Subcutaneous adipose tissue (tissue), 4 donors: ENCODE measurements around the gene NR6A1. TPM values are rescaled to one million over a fixed set of nuclear protein-coding genes. Genes with fewer than 3 reads are reported as not detected.

Source experiments
- total RNA-seq, 4 donors: library from RNA; depleted of rRNA; stranded (reverse); fragments of >200 nt; gene quantifications; one replicate each; pipeline ENCODE4 v1.1.0, GENCODE V29; 2016
- TF ChIP-seq, protein P1 (sequence below): fragments of 450-650 bp; IDR thresholded peaks from one replicate; pipeline ENCODE4 v1.5.1; 2016; ENCODE audit warnings: low read depth, mild to moderate bottlenecking, control low read depth, antibody characterized with exemption, moderate library complexity

Gene NR6A1
- total RNA-seq, 4 donors from 2014 or later: 0.65 to 4.4 (median 1.6) TPM

DNA sequence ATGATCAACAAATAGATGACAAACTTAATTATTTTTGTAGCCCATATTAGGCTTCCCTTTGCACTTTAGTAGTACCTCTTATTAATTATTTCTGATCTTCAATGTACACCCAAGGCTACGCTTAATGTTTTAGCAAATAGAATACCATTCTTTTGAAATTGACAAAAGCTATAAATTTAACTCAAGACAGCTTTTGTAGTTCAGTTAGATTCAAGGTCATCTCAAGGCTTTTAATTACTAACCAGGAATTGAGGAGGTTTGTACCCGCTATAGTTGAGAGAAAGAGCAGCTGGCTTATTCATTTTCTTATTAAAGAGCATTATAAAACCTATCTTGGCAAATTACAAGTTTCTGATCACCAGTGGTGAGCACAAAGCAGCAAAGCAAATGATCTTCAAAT is 15.1 kb downstream of the NR6A1 start:
- TF ChIP-seq, protein P1, sequence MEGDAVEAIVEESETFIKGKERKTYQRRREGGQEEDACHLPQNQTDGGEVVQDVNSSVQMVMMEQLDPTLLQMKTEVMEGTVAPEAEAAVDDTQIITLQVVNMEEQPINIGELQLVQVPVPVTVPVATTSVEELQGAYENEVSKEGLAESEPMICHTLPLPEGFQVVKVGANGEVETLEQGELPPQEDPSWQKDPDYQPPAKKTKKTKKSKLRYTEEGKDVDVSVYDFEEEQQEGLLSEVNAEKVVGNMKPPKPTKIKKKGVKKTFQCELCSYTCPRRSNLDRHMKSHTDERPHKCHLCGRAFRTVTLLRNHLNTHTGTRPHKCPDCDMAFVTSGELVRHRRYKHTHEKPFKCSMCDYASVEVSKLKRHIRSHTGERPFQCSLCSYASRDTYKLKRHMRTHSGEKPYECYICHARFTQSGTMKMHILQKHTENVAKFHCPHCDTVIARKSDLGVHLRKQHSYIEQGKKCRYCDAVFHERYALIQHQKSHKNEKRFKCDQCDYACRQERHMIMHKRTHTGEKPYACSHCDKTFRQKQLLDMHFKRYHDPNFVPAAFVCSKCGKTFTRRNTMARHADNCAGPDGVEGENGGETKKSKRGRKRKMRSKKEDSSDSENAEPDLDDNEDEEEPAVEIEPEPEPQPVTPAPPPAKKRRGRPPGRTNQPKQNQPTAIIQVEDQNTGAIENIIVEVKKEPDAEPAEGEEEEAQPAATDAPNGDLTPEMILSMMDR: no peak

DNA sequence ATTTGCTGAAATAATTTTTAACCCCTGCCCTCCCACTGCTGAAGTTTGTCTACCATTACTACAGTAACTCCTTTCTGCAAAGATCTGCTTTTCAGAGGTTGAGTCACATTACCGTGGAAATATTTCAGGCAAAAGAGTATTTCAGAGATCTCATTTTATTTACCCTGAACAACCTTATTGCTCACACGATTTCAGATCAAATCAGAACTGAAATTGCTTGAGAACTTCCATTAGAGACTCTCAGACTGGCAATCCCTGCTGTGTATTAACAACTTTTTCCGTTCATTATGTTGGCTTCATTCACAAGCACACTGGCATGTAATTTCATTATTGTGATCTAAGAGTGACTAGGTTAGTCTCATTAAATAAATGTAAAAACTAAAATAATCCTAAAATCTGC is 16.1 kb downstream of the NR6A1 start:
- TF ChIP-seq, protein P1: no peak

DNA sequence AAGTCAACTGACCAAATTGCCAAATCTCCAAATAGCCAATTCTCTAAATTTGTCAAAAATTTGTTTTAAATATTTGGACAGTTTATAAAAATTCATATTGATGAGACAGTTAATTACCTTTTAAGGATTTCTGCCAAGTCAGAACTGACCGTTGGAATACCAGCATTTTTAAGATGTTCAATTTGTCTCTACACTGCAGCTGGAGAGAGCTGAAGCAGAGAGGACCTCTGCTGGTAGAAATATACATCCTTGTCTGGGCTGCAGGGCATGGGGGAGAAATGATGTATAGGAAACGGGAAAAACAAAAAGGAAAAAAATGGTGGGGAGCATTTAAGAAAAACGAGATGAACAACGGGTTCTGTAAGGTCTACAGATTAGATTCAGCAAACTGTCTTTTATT is 16.8 kb downstream of the NR6A1 start:
- TF ChIP-seq, protein P1: no peak

DNA sequence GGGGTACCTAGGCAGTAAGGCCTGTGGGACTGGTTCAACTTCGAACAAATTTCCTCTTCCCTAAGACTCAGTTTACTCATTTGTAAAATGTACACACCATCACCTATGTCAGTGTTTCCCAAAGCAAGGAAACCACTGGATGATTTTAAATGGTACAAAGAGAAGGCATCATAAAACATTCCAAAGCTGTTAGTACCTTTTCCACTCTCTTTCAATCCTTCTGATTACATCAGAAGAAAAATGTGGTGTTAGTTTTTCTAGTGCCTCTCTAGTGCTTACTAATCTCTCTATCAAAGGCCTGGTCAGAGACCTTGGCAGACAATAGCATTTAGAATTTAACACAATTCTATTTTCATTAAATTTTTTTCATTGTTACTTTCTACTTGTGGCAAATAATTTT is 18.1 kb downstream of the NR6A1 start:
- TF ChIP-seq, protein P1: no peak

DNA sequence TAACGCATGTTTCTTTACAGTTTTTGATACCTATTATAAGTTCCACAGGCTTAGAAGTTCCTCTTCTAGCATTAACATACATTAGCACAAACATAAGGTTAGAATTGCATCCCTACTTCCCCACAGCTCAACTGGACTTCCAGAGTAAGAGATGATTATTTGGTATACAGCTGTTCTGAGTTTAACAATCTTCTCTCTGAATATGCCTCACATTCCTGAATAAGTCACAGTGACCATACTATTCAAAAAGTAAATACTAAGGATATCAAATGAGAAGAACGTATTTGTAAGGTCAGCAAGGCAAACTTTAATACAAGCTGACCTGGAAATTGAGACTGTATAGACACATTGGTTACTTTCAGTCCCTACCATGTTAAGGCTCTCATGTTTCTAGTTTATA is 21.3 kb downstream of the NR6A1 start:
- TF ChIP-seq, protein P1: no peak

DNA sequence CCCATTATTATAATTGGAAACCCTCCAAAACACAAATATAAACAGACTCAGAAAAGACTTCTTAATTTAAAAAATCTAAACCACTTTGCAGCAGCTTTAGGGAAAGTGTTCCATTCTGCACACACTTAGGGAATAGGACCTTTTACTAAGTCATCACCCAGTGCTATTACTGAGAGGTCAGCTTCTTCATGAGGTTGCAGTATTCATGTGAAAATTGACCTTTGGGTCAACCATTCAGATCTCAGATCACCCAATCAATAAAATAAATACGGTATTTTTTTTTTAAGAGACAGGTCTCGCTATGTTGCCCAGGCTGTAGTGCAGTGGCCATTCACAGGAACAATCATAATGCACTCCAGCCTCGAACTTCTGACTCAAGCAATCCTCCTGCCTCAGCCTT is 21.8 kb downstream of the NR6A1 start:
- TF ChIP-seq, protein P1: no peak

DNA sequence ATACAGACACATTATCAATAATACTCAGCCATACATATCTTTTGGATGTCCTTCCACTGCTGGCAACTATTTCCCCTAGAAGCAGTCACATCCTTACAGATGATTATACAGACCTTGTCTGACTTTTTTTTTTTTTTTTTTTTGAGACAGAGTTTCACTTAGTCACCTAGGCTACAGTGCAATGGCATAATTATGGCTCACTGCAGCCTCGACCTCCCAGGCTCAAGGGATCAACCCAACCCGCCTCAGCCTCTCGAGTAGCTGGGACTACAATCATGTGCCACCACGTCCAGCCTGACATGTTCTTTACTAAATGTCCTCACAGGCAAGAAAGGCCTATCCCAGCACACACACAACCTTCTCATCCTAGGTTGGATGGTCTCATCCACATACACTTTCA is 24.0 kb downstream of the NR6A1 start:
- TF ChIP-seq, protein P1: no peak
